HepG2 (cell line): ENCODE results near the gene EMC9.

ENCODE experiments used
- CREB3 ChIP-seq: sonication (generic); formaldehyde crosslinking; IDR thresholded peaks from 2 replicates; pipeline ENCODE4 v1.5.0; 2020; ENCODE audit warnings: missing genetic modification reagents
- KMT2A ChIP-seq: sonication (generic); formaldehyde crosslinking; IDR thresholded peaks from 2 replicates; pipeline ENCODE4 v1.4.0; 2020; ENCODE audit warnings: missing genetic modification reagents
- ZBTB33 ChIP-seq: sonication (generic); formaldehyde crosslinking; IDR thresholded peaks from 2 replicates; pipeline ENCODE4 v1.4.0; 2020; ENCODE audit warnings: missing genetic modification reagents

- no peak for TF ChIP-seq CREB3
- TF ChIP-seq KMT2A (CRISPR knock-in tag): peak; percentile 58; the same call in 1 of the 2 replicates
- TF ChIP-seq ZBTB33: no peak
Observed at GRCh38 chr14:24115422-24116127, 25.8 kb downstream of the EMC9 start.
